HG03066 (cell line): ENCODE measurements around the gene RAB22A.
"Not testable (repeated sequence)": the region's sequence is repeated elsewhere in the genome, so short reads cannot be mapped to it uniquely, and the experiment has no call there.

ENCODE experiments used
- ATAC-seq: cut with Tn5 transposase; IDR thresholded peaks from one replicate; pipeline ENCODE4 v1.9.1; 2021; ENCODE audit warnings: low read depth; ENCODE audit not compliant: unreplicated experiment

Gene RAB22A

GRCh38 chr20:58340853-58341252 is 31.3 kb downstream of the RAB22A start:
- no peak for ATAC-seq

- no peak for ATAC-seq
Observed at GRCh38 chr20:58342104-58342945, 32.8 kb downstream of the RAB22A start.

GRCh38 chr20:58344741-58345140 is 35.2 kb downstream of the RAB22A start:
- ATAC-seq: no peak

GRCh38 chr20:58349570-58349969 is 40.1 kb downstream of the RAB22A start:
- no peak for ATAC-seq

- no peak for ATAC-seq
Observed at GRCh38 chr20:58352468-58352867, 43.0 kb downstream of the RAB22A start.

- ATAC-seq: no peak
Observed at GRCh38 chr20:58359441-58359840, 49.9 kb downstream of the RAB22A start.

- no peak for ATAC-seq
Observed at GRCh38 chr20:58360936-58361335, 51.4 kb downstream of the RAB22A start.

- ATAC-seq: no peak
Observed at GRCh38 chr20:58361481-58362205, 52.1 kb downstream of the RAB22A start.

- ATAC-seq: no peak
Observed at GRCh38 chr20:58362206-58362516, 52.6 kb downstream of the RAB22A start.

GRCh38 chr20:58362970-58363369 is 53.5 kb downstream of the RAB22A start:
- no peak for ATAC-seq

GRCh38 chr20:58366866-58367265 is 57.4 kb downstream of the RAB22A start:
- ATAC-seq: no peak

- ATAC-seq: no peak
Observed at GRCh38 chr20:58372806-58373205, 63.3 kb downstream of the RAB22A start.

- ATAC-seq: not testable (repeated sequence)
Observed at GRCh38 chr20:58373296-58373695, 63.8 kb downstream of the RAB22A start.

GRCh38 chr20:58374027-58374850 is 64.7 kb downstream of the RAB22A start:
- ATAC-seq: no peak

GRCh38 chr20:58374906-58375758 is 65.6 kb downstream of the RAB22A start:
- no peak for ATAC-seq

GRCh38 chr20:58375759-58376352 is 66.3 kb downstream of the RAB22A start:
- ATAC-seq: no peak

GRCh38 chr20:58377017-58377416 is 67.5 kb downstream of the RAB22A start:
- ATAC-seq: no peak

- ATAC-seq: no peak
Observed at GRCh38 chr20:58377766-58378401, 68.4 kb downstream of the RAB22A start.

- ATAC-seq: no peak
Observed at GRCh38 chr20:58378704-58379103, 69.2 kb downstream of the RAB22A start.
